SKM-1 treated with dmso at 0.1 percent for 144 hours (cell line): ENCODE results near the gene CLSTN2.

Experiments used
- DNase-seq: peaks from one replicate; lab custom pipeline; 2025; ENCODE audit not compliant: unreplicated experiment; lab: John Stamatoyannopoulos, UW

The CLSTN2 gene

GRCh38 chr3:140472306-140473020 lies 537.5 kb downstream of the CLSTN2 start:
- DNase-seq, result no peak

GRCh38 chr3:140487566-140487965 lies 552.6 kb downstream of the CLSTN2 start:
- DNase-seq, result no peak

GRCh38 chr3:140493271-140493670 lies 558.3 kb downstream of the CLSTN2 start:
- DNase-seq, result no peak

DNA sequence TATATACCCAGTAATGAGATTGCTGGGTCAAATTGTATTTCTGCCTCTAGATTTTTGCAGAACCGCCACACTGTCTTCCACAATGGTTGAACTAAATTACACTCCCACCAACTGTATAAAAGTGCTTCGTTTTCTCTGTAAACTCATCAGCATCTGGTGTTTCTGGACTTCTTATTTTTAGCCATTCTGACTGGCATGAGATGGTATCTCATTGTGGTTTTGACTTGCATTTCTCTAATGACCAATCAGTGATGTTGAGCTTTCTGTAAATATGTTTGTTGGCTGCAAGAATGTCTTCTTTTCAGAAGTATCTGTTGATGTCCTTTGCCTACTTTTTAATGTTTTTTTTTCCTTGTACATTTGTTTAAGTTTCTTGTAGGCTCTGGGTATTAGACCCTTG lies 560.0 kb downstream of the CLSTN2 start:
- DNase-seq, result no peak

- no peak for DNase-seq
Observed at GRCh38 chr3:140497331-140497730, 562.3 kb downstream of the CLSTN2 start.

DNA sequence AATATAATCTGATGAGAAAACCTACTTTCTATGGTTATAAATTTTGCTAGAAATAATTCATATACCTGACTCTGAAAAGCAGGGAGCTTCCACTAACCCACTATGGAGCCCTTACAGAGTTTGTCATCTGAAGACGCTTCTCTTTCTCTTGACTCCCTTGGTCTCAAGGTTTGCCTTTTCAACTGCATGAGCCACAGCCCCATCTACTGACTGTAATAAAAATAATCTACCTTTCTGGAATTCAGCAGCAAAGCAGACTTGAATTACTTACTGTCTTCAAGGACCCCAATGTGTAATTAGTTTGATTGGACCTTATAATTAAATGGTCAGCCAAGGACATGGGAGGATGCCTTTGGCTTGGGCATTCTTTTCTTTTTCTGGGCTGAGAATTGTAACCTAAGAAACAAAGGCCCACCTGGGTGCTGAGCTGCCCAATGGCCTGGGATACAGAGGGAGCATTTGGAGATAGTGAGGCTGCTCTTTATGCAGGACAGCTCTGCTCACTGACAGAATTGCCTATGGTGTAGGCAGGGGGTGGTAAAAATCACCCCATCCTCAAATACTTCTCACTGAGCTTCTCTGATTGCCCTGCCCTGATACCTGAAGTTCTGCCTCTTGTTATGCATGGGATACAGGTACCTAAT lies 564.3 kb downstream of the CLSTN2 start:
- no peak for DNase-seq

DNA sequence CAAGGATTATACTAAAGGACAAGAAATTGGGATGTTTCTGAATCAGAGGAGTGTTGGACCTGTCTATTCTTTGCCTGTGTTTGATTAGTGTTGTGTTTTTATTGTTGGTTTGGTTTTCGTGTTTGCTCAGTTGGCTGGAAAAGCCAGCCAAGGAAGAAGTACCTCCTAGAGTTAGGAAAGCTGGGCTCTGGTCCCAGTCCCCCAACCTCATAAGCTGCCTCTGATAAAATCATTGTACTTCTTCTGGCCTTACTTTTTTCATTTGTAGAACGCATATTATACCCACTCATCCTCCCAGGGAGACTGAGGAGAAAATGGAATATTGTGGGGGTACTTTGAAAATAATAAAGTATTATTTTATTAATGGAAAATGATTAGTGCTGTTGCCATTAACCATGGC lies 565.5 kb downstream of the CLSTN2 start:
- no peak for DNase-seq

DNA sequence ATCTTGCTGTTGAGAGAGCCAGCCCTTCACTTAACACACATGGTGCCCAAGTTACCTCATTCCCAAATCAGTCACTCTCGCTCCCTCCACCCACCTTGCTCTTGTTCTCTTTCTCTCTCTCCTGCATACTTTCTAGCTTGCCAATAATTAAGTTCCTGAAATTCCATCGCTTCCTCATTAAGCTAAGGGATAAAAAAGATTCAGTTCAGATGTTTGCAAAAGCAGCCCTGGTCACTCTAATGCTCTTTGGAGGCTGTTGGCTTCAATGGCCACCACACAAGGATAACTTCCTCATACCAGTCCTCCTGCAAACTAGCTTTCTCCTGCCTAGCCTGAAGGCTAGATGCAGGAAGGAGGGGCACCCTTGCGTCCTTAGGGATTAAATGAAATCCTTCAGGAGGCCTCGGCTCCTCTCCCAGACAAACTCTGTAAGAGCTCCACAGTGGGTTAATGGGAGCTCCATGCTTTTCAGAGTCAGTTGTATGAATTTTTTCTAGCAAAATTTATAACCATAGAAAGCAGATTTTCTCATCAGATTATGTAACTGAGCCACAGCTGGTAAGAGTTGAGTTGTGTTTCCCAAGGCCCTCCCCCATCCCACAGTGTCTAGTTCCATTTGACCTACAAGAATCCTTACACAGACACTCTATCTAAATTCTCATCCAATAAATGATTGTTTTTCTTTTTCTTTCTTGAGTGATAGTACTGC lies 566.2 kb downstream of the CLSTN2 start:
- DNase-seq, result no peak

DNA sequence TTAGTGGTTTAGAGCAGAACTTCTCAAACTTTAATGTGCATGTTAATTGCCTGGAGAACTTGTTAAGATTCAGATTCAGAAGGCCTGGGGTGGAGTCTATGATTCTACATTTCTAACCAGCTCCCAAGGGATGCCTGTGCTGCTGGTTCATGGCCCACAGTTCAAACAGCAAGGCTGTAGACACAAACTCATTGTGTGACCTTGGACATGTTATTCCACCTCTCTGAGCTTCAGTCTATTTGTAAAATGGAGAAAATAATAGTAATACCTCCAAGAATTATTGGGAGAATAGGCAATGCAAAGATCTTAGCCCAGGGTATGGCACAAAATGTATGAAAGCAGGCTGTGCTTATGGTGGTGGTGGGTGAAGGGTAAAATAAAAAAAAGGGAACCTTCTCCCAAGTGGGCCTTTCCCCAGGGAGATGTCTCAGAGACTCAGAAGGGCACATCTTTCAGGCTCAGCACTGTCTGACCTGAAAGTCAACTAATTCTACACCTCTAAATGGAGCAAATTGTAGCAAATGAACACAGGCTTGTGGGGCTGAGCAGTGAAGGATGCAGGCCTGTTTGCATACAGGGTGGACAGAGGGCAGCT lies 566.9 kb downstream of the CLSTN2 start:
- no peak for DNase-seq

DNA sequence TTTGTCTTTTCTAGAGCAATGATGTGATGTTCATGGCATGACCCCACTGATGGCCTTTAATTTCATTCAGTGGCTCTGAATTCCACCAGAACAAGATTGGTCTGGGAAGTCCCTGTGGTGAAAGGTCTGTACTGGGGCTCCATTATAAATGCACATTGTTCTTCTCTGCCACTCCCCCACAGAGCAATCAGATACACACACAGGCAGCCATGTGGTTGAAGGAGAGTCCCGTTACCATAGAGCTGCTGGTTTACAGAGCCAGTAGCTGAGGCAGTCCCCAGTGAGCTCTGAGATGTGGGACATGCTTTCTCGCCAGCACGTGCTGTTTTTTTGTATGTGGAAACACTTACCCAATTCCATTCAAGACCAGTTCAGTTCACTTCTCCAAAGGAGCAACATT lies 570.2 kb downstream of the CLSTN2 start:
- no peak for DNase-seq

DNA sequence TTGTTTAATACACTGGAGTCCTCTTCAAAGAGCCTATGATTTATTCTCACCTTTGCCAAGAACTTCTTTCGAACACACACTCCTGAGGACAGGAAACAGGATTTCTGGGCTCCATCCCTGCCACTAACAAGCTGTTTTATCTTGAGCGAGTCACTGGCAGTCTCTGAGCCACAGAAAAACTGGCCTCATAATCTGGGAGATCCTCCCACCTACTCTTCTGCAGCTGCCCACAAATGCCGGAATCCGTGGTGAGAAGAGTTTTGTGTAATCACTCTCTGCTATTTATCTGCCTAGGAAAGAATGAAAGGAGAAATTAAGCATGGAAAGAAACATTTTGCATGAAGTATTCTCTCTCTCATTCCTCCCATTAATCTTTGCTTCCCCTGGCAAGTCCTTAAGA lies 570.9 kb downstream of the CLSTN2 start:
- DNase-seq, result no peak

DNA sequence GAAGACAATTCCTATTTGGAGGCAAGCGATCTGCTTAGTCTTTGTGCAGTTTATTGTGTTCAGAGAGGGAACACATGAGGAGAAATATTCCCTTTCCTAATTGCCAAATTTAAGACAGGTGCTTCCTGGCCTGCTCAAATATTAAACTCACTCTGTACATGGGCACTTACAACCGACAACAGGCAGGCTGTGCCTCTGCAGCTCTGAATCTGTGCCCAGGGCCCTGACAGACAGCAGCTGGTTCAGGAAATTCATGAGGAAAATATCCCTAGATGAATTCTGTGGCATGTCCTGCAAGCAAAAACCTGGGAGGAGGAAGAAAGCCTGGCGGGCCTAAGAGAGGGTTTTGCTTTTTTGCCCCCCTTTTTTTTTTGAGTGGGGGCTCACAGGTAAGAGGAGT lies 573.6 kb downstream of the CLSTN2 start:
- no peak for DNase-seq

DNA sequence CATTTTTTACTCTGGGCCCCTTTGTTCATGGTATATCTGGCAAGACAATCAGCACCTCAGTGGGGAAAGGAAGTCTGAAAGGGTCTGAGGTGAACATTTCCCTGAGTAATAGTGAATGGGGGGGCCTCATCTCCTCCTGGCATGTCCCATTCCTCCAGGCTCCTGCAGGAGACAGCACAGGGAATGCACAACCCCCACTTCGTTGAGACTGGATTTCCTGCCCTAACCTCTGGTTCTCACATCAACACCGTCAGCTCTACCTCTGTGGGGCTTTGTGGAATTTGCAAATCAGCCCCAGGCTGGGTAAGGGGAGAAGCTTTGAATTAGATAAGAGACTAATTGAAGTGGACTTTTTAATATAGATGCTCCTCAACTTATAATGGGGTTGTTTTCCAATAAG lies 574.5 kb downstream of the CLSTN2 start:
- no peak for DNase-seq

GRCh38 chr3:140510303-140510861 lies 575.4 kb downstream of the CLSTN2 start:
- DNase-seq, result no peak

- no peak for DNase-seq
Observed at GRCh38 chr3:140521751-140522445, 586.9 kb downstream of the CLSTN2 start.

GRCh38 chr3:140522653-140523380 lies 587.8 kb downstream of the CLSTN2 start:
- DNase-seq, result no peak

DNA sequence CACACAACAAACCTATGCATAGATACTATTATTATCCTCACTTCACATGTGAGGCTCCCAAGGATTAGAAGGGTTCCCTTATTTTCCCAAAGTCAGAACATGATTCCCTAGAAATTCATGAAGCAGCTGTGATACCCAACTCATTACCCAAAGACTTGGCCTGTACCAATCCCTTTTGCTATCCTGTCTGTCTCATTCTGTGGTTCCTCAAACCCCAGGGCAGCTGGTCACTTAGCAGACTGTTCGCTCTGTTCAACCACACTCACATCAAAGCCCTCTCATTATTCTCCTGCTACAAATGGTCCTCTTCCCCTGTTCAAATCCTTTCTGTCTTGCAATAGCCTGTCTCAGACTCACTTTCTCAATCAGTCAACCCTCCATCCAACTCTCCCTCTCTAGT lies 588.6 kb downstream of the CLSTN2 start:
- no peak for DNase-seq

GRCh38 chr3:140527156-140527555 lies 592.2 kb downstream of the CLSTN2 start:
- no peak for DNase-seq

GRCh38 chr3:140529096-140529495 lies 594.1 kb downstream of the CLSTN2 start:
- DNase-seq, result no peak

DNA sequence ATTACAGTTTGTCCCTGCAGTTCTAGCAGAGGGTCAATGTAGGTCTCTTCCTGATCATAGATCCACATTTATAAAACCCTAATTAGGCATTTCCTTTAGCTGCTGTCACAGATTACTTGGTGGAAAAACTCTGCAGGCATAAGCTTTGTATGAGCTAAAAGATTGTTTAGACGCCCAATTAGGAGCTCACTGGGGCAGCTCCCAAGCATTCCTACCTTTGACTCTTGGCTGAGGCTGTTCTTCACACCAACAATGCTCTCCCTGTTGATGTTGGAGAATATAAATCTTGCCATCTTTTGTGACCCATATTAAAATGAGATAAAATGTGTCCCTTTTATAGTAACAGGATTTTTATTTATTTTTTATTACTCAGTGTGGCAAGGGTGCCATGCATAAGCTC lies 594.6 kb downstream of the CLSTN2 start:
- DNase-seq, result no peak
